ENCODE measurements around the gene GNAI2.

DNA sequence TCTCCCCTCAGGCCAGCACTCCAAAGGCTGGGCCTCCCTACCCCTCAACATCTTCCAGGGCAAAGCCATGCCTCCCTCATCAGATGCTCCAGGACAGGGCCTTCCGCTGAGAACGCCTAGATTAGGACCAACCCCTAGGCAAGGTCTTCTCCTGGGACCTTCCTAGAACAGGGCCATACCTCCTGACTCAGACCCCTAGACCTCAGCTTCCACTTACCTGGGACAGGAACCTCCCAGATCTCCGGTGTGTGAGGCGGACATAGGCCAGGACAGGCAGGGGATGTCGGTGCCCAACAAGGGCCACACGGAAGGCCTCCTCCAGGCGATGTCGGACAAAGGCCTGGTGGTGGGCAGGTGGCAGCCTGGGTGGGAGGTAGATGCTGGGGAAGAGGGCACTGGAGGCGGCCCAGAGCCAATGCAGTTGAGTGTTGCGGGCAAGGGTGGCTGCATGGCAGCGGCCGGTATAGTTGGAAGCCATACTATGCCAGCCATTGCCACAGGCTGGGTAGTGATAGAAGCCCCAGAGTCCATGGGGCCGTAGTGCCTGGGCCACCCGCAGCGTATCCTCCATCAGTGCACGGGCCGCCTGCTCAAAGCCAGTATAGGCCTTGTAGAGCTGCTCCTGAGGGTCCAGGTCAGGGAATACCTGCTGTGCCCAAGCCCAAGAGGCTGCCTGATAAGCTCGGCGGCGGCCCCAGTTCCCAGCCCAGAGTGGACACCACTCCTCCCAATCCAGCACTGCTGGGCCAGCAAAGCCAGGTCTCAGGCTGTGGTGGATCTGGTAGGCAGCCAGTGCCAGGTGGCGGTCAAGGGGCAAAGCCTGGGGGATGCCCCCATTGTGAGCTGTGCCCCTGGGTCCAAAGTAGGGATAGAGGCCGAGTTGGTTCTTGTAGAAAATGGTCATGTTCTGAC lies 58.7 kb downstream of the GNAI2 start:
- TF ChIP-seq, protein P1, sequence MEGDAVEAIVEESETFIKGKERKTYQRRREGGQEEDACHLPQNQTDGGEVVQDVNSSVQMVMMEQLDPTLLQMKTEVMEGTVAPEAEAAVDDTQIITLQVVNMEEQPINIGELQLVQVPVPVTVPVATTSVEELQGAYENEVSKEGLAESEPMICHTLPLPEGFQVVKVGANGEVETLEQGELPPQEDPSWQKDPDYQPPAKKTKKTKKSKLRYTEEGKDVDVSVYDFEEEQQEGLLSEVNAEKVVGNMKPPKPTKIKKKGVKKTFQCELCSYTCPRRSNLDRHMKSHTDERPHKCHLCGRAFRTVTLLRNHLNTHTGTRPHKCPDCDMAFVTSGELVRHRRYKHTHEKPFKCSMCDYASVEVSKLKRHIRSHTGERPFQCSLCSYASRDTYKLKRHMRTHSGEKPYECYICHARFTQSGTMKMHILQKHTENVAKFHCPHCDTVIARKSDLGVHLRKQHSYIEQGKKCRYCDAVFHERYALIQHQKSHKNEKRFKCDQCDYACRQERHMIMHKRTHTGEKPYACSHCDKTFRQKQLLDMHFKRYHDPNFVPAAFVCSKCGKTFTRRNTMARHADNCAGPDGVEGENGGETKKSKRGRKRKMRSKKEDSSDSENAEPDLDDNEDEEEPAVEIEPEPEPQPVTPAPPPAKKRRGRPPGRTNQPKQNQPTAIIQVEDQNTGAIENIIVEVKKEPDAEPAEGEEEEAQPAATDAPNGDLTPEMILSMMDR (IDR thresholded peaks at IDR 0.05), result no peak
- TF ChIP-seq POLR2AphosphoS5 (IDR thresholded peaks at IDR 0.05), result no peak
- no peak for TF ChIP-seq POLR2A (IDR thresholded peaks at IDR 0.05; ENCODE audit: low read depth)
- TF ChIP-seq EP300 (IDR thresholded peaks at IDR 0.05), result no peak
